HepG2 (cell line): ENCODE results near the gene BABAM1. TPM values are rescaled to one million over a fixed set of nuclear protein-coding genes. Genes with fewer than 3 reads are reported as not detected.

ENCODE experiments used
- CCDC6 ChIP-seq: sonication (generic); formaldehyde crosslinking; IDR thresholded peaks from 2 replicates; pipeline ENCODE4 v1.8.1; 2022; ENCODE audit warnings: mild to moderate bottlenecking, missing genetic modification reagents, moderate library complexity
- CEBPG ChIP-seq: IDR thresholded peaks from 2 replicates; pipeline ENCODE4 v1.6.1; 2016
- IKZF1 ChIP-seq: fragments of 450-650 bp; IDR thresholded peaks from 2 replicates; pipeline ENCODE4 v1.7.1; 2016
- MLXIP ChIP-seq: sonication (generic); formaldehyde crosslinking; IDR thresholded peaks from 2 replicates; pipeline ENCODE4 v1.9.0; 2021; ENCODE audit warnings: missing genetic modification reagents, borderline replicate concordance
- MYPOP ChIP-seq: sonication (generic); formaldehyde crosslinking; IDR thresholded peaks from 2 replicates; pipeline ENCODE4 v1.8.1; 2023; ENCODE audit warnings: mild to moderate bottlenecking, moderate library complexity, missing genetic modification reagents
- ZBTB20 ChIP-seq: sonication (generic); formaldehyde crosslinking; IDR thresholded peaks from 2 replicates; pipeline ENCODE4 v1.8.1; 2023; ENCODE audit warnings: missing genetic modification reagents, low read depth, mild to moderate bottlenecking, borderline replicate concordance
- ZNF556 ChIP-seq: sonication (generic); formaldehyde crosslinking; IDR thresholded peaks from 2 replicates; pipeline ENCODE4 v1.4.0; 2020; ENCODE audit warnings: mild to moderate bottlenecking, missing genetic modification reagents, borderline replicate concordance
- ZNF678 ChIP-seq: sonication (generic); formaldehyde crosslinking; IDR thresholded peaks from 2 replicates; pipeline ENCODE4 v1.4.0; 2020; ENCODE audit warnings: mild to moderate bottlenecking, missing genetic modification reagents
- polyA plus RNA-seq, 8 experiments: library from polyadenylated mRNA; depleted of rRNA in 3 of 8; stranded (reverse) in 7 of 8; unstranded in 1 of 8; fragments of >200 nt; fragmentation: Illumina TruSeq in 4 of 8; extraction: Trizol in 4 of 8; gene quantifications; 2 replicates each; pipeline versions ENCODE4 v1.2.1 to v1.2.3, GENCODE V29; 2011 to 2016; ENCODE audit warnings: low read depth in 4 of 8, missing spikeins in 1 of 8, mixed read lengths in 1 of 8; ENCODE audit not compliant: insufficient read depth in 1 of 8
- total RNA-seq, 5 experiments: library from RNA; depleted of rRNA; stranded (reverse); fragments of >200 nt; fragmentation: Illumina TruSeq; extraction: Trizol; gene quantifications; 2 replicates each; pipeline ENCODE4 v1.2.3, GENCODE V29; 2016; ENCODE audit warnings: low read depth in 1 of 5
- TF ChIP-seq, protein P1 (sequence below): sonication (generic); formaldehyde crosslinking; IDR thresholded peaks from 2 replicates; pipeline ENCODE4 v1.5.0; 2020; ENCODE audit warnings: missing genetic modification reagents
- TF ChIP-seq, protein P2 (sequence below): sonication (generic); formaldehyde crosslinking; IDR thresholded peaks from 2 replicates; pipeline ENCODE4 v1.4.0; 2020; ENCODE audit warnings: missing genetic modification reagents

Gene BABAM1
- total and polyA plus RNA-seq, 2 of the 13 experiments (the other 11 are each of a cell fraction or from before 2014, with no cell fraction given), result 70.0 to 82.0 TPM

- no peak for TF ChIP-seq MYPOP (CRISPR knock-in tag)
- TF ChIP-seq MLXIP, result no peak
- TF ChIP-seq ZNF556, result no peak
- TF ChIP-seq, protein P1, sequence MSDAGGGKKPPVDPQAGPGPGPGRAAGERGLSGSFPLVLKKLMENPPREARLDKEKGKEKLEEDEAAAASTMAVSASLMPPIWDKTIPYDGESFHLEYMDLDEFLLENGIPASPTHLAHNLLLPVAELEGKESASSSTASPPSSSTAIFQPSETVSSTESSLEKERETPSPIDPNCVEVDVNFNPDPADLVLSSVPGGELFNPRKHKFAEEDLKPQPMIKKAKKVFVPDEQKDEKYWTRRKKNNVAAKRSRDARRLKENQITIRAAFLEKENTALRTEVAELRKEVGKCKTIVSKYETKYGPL (CRISPR knock-in tag), result no peak
- TF ChIP-seq ZNF678 (CRISPR knock-in tag), result no peak
- TF ChIP-seq CEBPG (CRISPR knock-in tag), result no peak
- no peak for TF ChIP-seq ZBTB20 (CRISPR knock-in tag)
- TF ChIP-seq IKZF1, result no peak
- TF ChIP-seq, protein P2, sequence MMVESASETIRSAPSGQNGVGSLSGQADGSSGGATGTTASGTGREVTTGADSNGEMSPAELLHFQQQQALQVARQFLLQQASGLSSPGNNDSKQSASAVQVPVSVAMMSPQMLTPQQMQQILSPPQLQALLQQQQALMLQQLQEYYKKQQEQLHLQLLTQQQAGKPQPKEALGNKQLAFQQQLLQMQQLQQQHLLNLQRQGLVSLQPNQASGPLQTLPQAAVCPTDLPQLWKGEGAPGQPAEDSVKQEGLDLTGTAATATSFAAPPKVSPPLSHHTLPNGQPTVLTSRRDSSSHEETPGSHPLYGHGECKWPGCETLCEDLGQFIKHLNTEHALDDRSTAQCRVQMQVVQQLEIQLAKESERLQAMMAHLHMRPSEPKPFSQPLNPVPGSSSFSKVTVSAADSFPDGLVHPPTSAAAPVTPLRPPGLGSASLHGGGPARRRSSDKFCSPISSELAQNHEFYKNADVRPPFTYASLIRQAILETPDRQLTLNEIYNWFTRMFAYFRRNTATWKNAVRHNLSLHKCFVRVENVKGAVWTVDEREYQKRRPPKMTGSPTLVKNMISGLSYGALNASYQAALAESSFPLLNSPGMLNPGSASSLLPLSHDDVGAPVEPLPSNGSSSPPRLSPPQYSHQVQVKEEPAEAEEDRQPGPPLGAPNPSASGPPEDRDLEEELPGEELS (CRISPR knock-in tag), result no peak
- no peak for TF ChIP-seq CCDC6 (CRISPR knock-in tag)
Observed at GRCh38 chr19:17286263-17286662, 19.0 kb downstream of the BABAM1 start (continued).
